Eye (tissue), 1 donor: ENCODE measurements around the gene CD46.
"Not testable (repeated sequence)": the region's sequence is repeated elsewhere in the genome, so short reads cannot be mapped to it uniquely, and the experiment has no call there.

Experiments used
- DNase-seq: peaks from one replicate; pipeline ENCODE4 v3.0.0-alpha.2; 2015

Gene CD46

DNA sequence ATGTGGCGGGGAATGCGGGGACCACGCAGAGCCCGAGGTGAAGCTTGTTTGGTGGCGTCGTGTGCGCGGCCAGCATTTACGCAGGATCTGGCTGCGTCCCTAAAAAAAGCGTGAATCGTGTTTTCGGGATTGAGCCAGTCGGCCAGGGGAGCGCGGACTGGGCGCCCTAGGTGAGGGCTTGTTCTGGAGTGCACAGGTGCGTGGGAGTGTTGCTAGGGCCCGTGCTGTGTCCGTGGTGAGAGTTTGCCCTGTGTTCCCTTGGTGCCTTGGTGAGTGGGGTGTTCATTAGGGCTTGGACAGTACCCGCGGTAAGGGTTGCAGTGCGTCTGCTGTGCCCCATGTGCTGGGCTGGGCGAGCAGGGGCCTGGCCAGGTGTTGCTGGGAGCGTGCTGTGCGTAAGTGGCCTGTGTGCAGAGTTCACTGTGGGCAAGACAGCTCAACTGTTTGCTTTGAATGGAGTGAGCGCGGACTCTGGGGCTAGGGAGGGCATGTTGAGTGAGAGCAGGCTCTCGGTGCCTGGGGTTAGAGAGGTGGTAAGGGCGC lies 673 bp downstream of the CD46 start:
- no peak for DNase-seq

DNA sequence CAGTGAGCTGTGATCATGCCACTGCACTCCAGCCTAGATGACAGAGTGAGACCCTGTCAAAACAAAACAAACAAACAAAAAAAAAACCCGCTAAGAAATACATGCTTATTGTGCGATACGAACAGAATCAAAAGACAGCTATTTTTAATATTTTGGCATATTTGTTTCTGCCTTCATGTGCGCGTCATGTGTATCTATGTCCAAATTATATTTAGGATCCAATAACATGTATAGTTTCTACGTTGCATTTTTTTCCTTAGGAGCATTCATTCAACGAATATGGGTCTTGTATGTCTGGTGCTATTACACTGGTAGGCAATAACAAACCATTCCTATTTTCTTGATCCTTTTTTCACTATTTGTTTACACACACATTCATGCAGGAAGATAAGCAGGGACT lies 1.8 kb downstream of the CD46 start:
- no peak for DNase-seq

DNA sequence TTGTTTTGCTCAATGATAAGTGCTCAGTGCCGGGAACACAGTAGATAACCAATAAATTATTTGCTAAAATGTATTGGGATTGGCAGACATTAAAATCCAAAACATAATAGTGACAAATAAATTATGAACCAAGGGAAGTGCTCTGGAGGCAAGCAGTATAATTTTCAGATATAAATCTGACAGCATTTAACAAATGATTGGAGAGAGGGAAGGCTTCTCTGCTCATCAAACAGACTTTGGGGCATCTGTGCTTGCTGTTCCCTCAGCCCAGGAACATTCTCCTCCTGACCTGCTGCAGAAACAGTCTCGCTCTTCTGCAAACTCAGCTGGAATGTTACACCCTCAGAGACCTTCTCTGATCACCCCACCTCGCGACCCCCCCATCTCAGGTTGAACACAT lies 2.2 kb downstream of the CD46 start:
- DNase-seq: no peak

DNA sequence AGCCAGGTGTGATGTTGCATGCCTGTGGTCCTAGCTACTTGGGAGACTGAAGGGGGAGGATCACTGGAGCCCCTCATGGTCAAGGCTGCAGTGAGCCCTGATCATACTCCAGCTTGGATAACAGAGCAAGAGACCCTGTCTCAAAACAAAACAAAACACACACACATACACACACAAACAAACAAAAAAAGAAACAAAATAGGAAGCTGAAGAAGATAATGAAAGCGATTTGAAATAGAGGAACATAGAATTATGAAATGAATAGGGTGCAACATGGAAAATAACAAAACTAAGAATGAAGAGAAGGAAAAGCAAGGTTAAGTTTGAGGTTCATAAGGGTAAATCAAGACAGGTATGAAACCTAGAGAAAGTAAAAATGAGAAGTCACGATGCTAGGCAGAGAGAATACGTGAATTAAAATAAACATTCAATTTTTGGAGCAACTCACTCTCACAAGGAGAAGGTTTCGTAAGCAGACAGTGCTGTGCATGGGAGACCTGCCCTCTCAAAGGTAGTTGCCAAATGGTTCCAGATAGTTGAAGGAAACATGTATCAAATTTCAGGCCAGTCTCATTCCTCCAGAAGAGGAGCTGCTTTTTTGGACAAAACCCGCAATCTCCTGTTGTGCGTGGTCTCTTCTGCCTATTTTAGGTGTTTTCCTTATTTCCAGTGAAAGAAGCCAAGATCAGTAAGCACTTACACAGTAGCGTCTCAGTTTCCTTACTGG lies 3.3 kb downstream of the CD46 start:
- no peak for DNase-seq

DNA sequence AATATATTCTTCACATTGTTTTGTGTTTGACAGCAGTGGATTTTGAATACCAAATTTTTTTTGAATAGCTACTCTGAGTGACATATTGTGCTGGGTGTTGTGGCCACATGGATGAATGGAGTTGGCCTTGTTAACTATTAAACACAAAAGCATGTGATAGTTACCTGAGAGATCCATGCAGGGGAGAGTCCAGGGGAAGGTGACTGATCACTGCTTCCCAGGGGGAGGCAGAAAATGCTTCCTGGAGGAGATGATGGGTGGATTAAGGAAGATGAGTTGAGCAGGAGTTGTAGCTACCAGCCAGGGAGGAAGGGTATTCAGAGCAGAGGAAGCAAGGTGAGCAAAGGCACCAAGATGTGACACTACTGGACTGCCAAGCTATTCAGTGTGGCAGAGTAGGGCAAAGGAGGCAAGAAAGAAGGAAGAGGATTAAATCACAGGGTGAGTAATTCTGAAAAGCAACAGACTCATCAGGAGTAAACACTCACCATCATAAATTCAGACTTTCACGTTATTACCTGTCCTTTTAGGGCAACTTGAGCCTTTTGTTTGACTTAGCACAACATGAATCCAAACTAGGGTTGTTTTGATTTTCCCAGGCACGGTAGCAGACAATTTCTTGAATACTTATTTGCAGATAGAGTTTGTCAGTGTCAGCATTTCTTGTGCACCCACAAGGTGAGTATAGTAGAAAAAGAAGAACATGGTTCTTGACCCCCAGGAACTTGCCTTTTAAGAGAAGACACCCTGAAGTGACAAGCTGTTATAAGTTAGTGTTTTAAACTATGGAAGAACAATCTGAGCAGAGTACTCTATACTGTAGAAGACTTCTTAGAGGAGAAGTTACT lies 4.2 kb downstream of the CD46 start:
- DNase-seq: no peak

DNA sequence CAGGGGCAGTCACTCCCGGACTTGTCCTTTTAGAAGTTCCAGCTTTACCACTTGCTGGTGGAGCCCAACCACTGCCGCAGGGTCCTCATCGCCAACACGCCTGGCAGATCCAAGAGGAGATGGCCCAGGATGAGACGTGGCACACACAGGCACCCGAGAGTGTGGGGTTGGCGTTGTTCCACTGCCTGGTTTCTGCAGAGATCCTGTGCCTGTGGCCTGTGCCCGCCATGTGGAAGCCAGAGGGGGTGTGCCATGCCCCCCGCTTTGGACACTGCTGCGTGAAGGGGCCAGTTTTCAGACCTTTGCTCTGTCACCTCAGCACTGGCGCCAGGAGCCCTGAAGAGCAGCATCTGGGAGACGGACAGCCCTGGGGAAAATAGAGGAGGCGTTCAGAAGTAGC lies 10.8 kb downstream of the CD46 start:
- no peak for DNase-seq

DNA sequence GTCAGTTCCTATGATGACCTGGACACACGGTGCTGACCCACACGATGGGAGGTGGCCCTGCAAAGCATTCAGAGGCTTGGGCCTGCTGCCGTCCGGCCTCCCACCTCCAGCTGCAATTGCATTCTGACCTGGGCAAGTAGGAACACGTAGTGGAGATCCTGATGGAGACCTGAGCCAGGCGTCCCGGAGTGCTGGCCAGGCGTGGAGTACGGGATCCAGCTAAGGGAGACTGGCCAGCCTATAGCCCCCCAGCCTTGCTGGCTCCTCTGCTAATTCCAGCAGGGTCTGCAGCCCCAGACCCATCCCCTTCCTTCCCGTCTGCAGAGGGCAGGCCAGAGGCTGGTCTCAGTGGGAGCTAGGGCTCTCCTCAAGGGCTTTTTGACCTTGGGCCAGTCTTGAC lies 11.2 kb downstream of the CD46 start:
- DNase-seq: no peak

DNA sequence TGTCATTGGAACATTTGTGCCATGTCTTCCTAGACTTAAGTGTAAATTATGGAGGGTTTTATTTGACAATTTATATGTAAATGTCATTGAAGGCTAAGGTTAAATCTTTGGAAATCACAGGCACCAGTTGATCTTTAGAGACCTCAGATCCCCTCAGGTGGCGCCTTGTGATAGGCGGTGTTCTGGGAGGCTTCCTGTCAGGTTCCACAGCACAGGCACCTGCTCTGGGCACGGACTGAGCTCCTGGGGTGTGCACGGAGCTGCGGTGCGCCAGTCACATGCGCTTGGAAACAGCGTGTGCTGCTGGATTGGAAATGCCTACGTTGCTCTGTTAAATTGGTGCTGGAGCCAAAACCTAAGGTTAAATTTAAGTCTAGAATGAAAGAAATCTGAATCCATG lies 12.1 kb downstream of the CD46 start:
- no peak for DNase-seq

DNA sequence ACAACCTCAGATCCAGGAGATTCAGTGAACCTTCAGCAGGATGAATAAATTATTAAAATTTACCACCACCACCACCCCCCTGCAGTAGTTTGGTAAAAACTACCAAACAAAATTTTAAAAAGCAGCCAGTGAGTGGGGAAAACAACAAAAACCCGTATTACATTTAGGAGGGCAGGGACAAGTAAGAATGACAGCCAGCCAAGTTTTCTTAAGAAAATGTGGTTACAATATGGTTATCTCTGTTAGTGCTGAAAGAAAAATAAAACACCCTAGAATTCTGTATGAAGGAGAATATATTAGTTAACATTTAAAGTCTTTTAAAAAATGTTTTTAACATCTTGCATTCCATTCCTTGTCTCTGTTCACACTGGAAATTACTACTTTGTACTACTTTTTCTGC lies 14.7 kb downstream of the CD46 start:
- DNase-seq: no peak

DNA sequence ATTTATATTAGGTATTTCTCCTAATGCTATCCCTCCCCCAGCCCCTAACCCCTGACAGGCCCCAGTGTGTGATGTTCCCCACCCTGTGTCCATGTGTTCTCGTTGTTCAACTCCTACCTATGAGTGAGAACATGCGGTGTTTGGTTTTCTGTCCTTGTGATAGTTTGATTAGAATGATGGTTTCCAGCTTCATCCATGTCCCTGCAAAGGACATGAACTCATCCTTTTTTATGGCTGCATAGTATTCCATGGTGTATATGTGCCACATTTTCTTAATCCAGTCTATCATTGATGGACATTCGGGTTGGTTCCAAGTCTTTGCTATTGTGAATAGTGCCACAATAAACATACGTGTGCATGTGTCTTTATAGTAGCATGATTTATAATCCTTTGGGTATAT lies 18.7 kb downstream of the CD46 start:
- not testable (repeated sequence) for DNase-seq

DNA sequence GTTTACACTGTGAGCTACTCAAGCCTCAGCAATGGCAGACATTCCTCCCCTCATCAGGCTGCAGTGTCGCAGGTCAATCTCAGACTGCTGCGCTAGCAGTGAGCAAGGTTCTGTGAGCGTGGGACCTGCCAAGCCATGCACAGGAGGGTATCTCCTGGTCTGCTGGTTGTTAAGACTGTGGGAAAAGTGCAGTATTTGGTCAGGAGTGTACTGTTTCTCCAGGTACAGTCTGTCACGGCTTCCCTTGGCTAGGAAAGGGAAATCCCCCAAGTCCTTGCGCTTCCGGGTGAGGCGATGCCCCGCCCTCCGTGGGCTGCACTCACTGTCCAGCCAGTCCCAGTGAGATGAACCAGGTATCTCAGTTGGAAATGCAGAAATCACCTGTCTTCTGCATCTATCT lies 24.2 kb downstream of the CD46 start:
- DNase-seq: not testable (repeated sequence)

DNA sequence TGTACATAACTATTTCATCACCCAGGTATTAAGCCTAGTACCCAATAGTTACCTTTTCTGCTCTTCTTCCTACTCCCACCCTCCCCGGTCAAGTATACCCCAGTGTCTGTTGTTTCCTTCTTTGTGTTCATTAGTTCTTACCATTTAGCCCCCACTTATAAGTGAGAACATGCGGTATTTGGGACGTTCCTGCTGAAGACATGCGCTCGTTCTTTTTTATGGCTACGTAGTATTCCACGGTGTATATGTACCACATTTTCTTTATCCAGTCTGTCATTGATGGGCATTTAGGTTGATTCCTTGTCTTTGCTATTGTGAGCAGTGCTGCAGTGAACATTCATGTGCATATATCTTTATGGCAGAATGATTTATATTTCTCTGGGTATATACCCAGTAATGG lies 25.6 kb downstream of the CD46 start:
- not testable (repeated sequence) for DNase-seq

DNA sequence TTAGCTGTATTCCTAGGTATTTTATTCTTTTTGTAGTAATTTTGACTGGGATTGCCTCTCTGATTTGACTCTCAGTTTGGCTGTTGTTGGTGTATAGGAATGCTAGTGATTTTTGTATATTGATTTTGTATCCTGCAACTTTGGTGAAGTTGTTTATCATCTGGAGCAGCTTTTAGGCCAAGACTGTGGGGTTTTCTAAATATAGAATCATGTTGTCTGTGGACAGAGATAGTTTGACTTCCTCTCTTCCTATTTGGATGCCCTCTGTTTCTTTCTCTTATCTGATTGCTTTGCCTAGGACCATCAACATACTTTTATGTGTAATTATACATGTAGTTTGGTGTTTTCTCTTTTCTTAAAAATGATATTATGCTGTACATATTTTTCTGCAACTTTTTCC lies 27.2 kb downstream of the CD46 start:
- no peak for DNase-seq

DNA sequence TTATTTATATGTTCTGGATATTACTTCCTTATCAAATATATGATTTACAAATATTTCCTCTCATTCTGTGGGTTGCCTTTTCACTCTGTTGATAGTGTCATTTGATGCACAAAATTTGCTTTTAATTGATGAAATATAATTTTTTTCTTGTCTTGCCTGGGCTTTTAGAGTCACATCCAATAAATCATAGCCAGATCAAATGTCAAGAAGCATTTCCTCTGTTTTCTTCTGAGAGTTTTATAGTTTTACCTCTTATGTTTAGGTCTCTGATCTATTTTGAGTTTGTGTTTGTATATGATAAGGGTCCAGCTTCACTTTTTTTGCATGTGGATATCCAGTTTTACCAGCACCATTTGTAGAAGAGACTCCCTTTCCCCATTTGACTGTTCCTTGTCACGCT lies 29.5 kb downstream of the CD46 start:
- DNase-seq: no peak

DNA sequence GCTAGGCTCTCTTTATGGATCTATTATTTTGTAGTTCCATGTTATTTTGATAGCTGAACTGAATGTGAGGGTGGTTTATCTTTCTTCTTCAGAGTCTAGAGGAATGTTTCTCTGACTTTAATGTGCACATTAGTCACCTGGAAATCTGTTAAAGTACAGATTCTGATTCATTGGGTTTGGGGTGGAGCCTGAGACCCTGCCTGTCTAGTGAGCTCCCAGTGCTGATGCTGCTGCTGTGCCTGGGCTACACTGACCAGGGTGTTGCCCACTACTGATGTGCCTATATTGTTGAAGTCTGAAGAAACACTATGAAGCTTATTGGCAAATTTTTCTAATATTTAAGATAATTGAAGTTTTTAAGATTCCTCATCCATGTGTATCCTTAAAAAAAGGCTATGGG lies 35.9 kb downstream of the CD46 start:
- no peak for DNase-seq

DNA sequence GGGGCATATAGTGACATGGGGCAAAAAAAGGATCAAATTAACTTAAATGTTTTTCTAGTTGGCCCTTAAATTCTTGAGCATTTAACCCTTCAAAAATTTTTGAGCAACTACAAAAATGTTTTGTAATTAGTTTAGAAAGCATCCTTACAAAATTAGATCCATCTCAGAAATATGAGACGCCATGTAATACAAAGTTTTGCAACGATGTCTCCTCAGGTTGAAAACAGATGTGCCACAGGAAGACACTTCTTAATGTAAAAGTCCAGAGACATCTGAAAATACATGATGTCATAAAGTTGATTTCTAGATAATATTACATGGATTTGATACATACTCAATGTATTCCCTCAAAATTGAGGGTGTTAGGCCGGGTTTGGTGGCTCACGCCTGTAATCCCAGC lies 37.5 kb downstream of the CD46 start:
- DNase-seq: no peak

DNA sequence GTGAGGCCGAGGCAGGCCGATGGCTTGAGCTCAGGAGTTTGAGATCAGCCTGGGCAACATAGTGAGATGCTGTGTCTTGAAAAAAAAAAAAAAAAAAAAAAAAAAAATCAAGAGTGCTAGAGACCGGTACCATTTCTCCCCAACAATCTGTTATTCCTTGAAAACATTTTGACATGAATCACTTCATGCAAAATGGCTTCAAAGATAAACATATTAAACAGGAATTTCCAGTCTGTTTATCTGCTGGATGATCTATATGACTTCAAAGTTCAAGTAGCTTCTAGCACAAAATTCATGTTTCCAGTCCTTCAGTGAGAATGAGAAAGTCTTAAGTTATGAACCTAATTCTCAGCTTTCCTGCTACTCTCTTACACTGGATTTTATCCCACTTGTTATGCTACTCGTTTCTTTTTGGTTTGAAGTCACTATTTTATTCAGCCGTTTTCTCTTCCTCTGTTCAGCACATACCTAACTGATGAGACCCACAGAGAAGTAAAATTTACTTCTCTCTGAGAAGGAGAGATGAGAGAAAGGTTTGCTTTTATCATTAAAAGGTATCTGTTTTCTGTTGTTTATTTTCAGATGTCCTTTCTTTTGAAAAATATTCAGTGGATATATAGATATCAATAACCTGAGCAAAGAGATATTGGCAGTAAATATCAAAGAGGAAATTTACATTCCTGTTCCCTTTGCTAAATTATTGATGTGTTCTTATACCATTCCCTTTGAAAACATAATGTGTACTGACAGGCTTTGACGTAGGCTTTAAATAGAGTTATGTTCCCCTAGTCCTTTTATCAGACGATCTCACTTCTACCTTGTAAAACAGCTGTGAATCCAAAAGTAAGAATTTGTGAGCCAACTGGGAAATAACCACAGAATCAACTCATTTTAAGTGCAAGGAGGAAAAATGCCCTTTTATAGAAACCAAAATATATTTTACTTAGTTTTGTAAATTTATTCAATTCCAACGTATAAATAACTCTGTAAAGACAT lies 38.2 kb downstream of the CD46 start:
- DNase-seq: no peak

DNA sequence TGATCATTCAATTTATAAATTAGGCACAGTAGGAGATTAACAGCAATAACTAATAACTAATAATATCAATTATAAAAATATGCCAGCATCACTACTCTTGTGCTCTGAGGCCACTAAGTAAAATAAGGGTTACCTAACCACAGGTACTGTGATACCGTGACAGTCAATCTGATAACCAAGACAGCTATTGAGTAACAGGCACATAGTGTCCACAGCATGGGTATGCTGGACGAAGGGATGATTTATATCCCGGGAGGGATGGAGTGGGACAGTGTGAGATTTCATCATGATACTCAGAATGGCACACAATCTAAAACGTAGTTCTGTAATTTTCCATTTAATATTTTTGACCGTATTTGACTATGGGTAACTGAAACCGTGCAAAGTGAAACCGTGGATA lies 39.4 kb downstream of the CD46 start:
- DNase-seq: no peak

DNA sequence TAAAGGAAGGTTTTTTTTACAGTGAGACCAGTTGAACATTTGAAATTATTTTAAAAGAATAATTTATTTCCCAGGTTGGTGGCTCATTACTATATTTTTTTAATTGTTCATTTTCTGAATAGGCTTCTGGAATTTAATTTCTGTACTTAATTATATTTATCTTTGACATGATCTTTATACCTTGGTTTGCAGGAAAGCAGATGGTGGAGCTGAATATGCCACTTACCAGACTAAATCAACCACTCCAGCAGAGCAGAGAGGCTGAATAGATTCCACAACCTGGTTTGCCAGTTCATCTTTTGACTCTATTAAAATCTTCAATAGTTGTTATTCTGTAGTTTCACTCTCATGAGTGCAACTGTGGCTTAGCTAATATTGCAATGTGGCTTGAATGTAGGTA lies 41.5 kb downstream of the CD46 start:
- DNase-seq: no peak

DNA sequence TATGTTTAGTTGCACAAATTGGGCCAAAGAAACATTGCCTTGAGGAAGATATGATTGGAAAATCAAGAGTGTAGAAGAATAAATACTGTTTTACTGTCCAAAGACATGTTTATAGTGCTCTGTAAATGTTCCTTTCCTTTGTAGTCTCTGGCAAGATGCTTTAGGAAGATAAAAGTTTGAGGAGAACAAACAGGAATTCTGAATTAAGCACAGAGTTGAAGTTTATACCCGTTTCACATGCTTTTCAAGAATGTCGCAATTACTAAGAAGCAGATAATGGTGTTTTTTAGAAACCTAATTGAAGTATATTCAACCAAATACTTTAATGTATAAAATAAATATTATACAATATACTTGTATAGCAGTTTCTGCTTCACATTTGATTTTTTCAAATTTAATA lies 43.0 kb downstream of the CD46 start:
- DNase-seq: no peak

DNA sequence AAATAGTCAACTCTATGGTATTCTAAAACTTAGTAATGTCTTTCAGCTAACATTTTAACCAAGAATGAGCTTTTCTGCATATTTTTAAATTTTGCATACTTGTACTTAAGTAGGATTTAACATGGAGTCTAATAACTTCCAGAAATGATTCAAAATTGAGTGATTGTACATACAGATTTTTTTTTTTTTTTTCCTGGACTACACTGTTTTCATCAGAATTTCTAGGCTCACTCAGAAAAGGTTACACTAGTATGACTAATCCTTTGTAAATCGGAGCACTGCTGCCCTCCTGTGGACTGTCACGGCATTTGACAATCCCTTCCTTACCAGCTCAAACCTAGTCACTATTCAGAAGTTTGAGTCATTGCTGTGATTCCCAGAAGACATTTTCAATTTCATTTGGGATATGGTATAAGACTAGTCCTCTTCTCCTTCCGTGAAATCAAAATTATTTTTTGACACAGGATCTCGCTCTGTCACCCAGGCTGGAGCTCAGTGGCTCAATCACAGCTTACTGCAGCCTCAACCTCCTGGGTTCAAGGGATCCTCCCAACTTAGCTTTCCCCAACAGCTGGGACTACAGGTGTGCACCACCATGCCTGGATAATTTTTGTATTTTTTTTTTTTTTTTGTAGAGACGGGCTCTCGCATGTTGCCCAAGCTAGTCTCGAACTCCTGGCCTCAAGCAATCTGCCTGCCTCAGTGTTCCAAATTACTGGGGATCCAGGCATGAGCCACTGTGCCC lies 45.5 kb downstream of the CD46 start:
- DNase-seq: peak; percentile 87

DNA sequence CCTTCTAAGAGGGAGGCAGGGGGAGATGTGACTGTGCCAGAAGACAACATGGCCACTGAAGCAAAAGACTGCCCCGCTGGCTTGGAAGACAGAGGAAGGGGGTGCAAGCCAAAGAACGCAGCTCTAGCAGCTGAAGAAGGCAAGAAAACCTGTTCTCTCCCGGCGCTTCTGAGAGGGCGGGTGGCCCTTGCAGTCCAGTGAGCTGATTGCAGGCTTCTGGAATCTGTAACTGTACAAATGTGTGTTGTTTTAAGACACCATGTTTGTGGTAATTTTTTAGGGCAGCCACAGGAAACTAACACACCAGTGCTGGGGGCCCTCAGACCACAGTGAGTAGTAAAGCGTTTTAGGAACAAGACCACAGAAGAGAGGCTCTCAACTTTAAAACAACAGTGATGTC lies 47.0 kb downstream of the CD46 start:
- no peak for DNase-seq
